H9 (cell line): Measurements from ENCODE around the gene TNFAIP8L1. TPM values are rescaled to one million over a fixed set of nuclear protein-coding genes. Genes with fewer than 3 reads are reported as not detected.

Experiments used
- DNase-seq: peaks from one replicate; pipeline ENCODE4 v3.0.0-alpha.2; 2017
- H2AFZ ChIP-seq: one replicate; pipeline ENCODE4 v1.6.1; 2013; ENCODE audit warnings: mild to moderate bottlenecking, low read length, control low read depth, moderate library complexity
- H2AK5ac ChIP-seq: 2 replicates; pipeline ENCODE4 v1.6.1; 2013; ENCODE audit warnings: low read length, control low read depth, mixed read lengths; ENCODE audit not compliant: insufficient read length
- H2BK120ac ChIP-seq: one replicate; pipeline ENCODE4 v1.6.1; 2013; ENCODE audit warnings: low read depth, mild to moderate bottlenecking, low read length, control low read depth, inconsistent platforms; ENCODE audit not compliant: poor library complexity, severe bottlenecking
- H2BK12ac ChIP-seq: 2 replicates; pipeline ENCODE4 v1.6.1; 2013; ENCODE audit warnings: low read length, control low read depth, mixed read lengths, low read depth; ENCODE audit not compliant: insufficient read length
- H2BK15ac ChIP-seq: 2 replicates; pipeline ENCODE4 v1.6.1; 2013; ENCODE audit warnings: low read depth, low read length, control low read depth
- H2BK20ac ChIP-seq: one replicate; pipeline ENCODE4 v1.6.1; 2013; ENCODE audit warnings: low read depth, mild to moderate bottlenecking, low read length, control low read depth, inconsistent platforms; ENCODE audit not compliant: poor library complexity, severe bottlenecking
- H2BK5ac ChIP-seq: 2 replicates; pipeline ENCODE4 v1.6.1; 2013; ENCODE audit warnings: low read length, control low read depth, mixed read lengths; ENCODE audit not compliant: insufficient read length
- H3K14ac ChIP-seq: 2 replicates; pipeline ENCODE4 v1.6.1; 2013; ENCODE audit warnings: low read length, control low read depth; ENCODE audit not compliant: insufficient read depth
- H3K18ac ChIP-seq: 2 replicates; pipeline ENCODE4 v1.6.1; 2013; ENCODE audit warnings: low read depth, mild to moderate bottlenecking, mixed read lengths, low read length, control low read depth; ENCODE audit not compliant: insufficient read length
- H3K23ac ChIP-seq: 2 replicates; pipeline ENCODE4 v1.6.1; 2013; ENCODE audit warnings: low read length, control low read depth, mixed read lengths, low read depth; ENCODE audit not compliant: insufficient read length
- H3K23me2 ChIP-seq: 2 replicates; pipeline ENCODE4 v1.6.1; 2013; ENCODE audit warnings: low read depth, mild to moderate bottlenecking, mixed read lengths, low read length, control low read depth; ENCODE audit not compliant: insufficient read length, poor library complexity, severe bottlenecking
- H3K27ac ChIP-seq: 2 replicates; pipeline ENCODE4 v1.5.1; 2013; ENCODE audit warnings: low read length, control low read depth, mixed read lengths, low read depth; ENCODE audit not compliant: insufficient read length
- H3K27me3 ChIP-seq: 2 replicates; pipeline ENCODE4 v1.6.1; 2013; ENCODE audit warnings: low read length, control low read depth, inconsistent platforms; ENCODE audit not compliant: insufficient read depth
- H3K4ac ChIP-seq: 2 replicates; pipeline ENCODE4 v1.6.1; 2013; ENCODE audit warnings: low read depth, mild to moderate bottlenecking, control low read depth, inconsistent platforms, low read length, moderate library complexity
- H3K4me1 ChIP-seq: 2 replicates; pipeline ENCODE4 v1.6.1; 2013; ENCODE audit warnings: low read length, control low read depth, inconsistent platforms; ENCODE audit not compliant: insufficient read depth
- H3K4me2 ChIP-seq: 2 replicates; pipeline ENCODE4 v1.6.1; 2013; ENCODE audit warnings: low read length, control low read depth, mixed read lengths; ENCODE audit not compliant: insufficient read length, insufficient read depth
- H3K56ac ChIP-seq: 2 replicates; pipeline ENCODE4 v1.6.1; 2013; ENCODE audit warnings: low read depth, mild to moderate bottlenecking, mixed read lengths, low read length, control low read depth; ENCODE audit not compliant: insufficient read length
- H3K79me1 ChIP-seq: 2 replicates; pipeline ENCODE4 v1.6.1; 2013; ENCODE audit warnings: low read depth, mild to moderate bottlenecking, moderate library complexity, low read length, control low read depth, inconsistent platforms; ENCODE audit not compliant: insufficient read depth, poor library complexity, severe bottlenecking
- H3K79me2 ChIP-seq: 2 replicates; pipeline ENCODE4 v1.6.1; 2013; ENCODE audit warnings: low read length, control low read depth, inconsistent platforms; ENCODE audit not compliant: insufficient read depth
- H3K9ac ChIP-seq: 2 replicates; pipeline ENCODE4 v1.6.1; 2013; ENCODE audit warnings: low read length, control low read depth, mixed read lengths; ENCODE audit not compliant: insufficient read length; ENCODE audit errors: extremely low read depth
- H3K9me3 ChIP-seq: one replicate; pipeline ENCODE4 v1.6.1; 2013; ENCODE audit warnings: low read depth, low read length, inconsistent platforms; ENCODE audit not compliant: control insufficient read depth
- H3T11ph ChIP-seq: one replicate; pipeline ENCODE4 v1.6.1; 2013; ENCODE audit warnings: mild to moderate bottlenecking, low read length, control low read depth, inconsistent platforms
- H4K20me1 ChIP-seq: one replicate; pipeline ENCODE4 v1.6.1; 2013; ENCODE audit not compliant: control insufficient read depth, insufficient read length, insufficient read depth
- H4K5ac ChIP-seq: 2 replicates; pipeline ENCODE4 v1.6.1; 2013; ENCODE audit warnings: low read depth, mild to moderate bottlenecking, mixed read lengths, low read length, control low read depth; ENCODE audit not compliant: insufficient read length
- H4K8ac ChIP-seq: replicated peaks from 2 replicates; pipeline ENCODE4 v1.6.1; 2013; ENCODE audit warnings: low read length, control low read depth, mixed read lengths, low read depth; ENCODE audit not compliant: insufficient read length
- H4K91ac ChIP-seq: 2 replicates; pipeline ENCODE4 v1.6.1; 2013; ENCODE audit warnings: low read depth, mild to moderate bottlenecking, moderate library complexity, mixed read lengths, low read length, control low read depth; ENCODE audit not compliant: insufficient read length
- H3K27ac Mint-ChIP-seq, 3 experiments: 2 replicates in 2 of 3; 3 replicates in 1 of 3; pipeline ENCODE4 v1.8.0; 2020 to 2021; ENCODE audit warnings: mixed read lengths in 3 of 3, mild to moderate bottlenecking in 1 of 3, moderate library complexity in 1 of 3
- H3K27me3 Mint-ChIP-seq: 2 replicates; pipeline ENCODE4 v1.8.0; 2021; ENCODE audit warnings: low read depth, mild to moderate bottlenecking, moderate library complexity, mixed read lengths
- H3K36me3 Mint-ChIP-seq, 3 experiments: 2 replicates in 2 of 3; 3 replicates in 1 of 3; pipeline ENCODE4 v1.8.0; 2020 to 2021; ENCODE audit warnings: low read depth in 3 of 3, mixed read lengths in 3 of 3; ENCODE audit not compliant: insufficient read depth in 1 of 3
- H3K4me1 Mint-ChIP-seq, 2 experiments: 2 replicates each; pipeline ENCODE4 v1.8.0; 2020; ENCODE audit warnings: mixed read lengths in 2 of 2
- H3K4me3 Mint-ChIP-seq, 2 experiments: 2 replicates in 1 of 2; 3 replicates in 1 of 2; pipeline ENCODE4 v1.8.0; 2020 to 2021; ENCODE audit warnings: mild to moderate bottlenecking in 2 of 2, mixed read lengths in 2 of 2, moderate library complexity in 1 of 2
- H3K9me3 Mint-ChIP-seq, 2 experiments: 2 replicates in 1 of 2; 3 replicates in 1 of 2; pipeline ENCODE4 v1.8.0; 2020; ENCODE audit warnings: mild to moderate bottlenecking in 2 of 2, mixed read lengths in 2 of 2, moderate library complexity in 1 of 2
- WGBS: extraction: QIAGEN DNeasy Blood & Tissue Kit; methylation state at CpG from one replicate; pipeline ENCODE4 v1.1.7; 2013; ENCODE audit warnings: missing lambda C conversion rate, low lambda C conversion rate, mixed read lengths; ENCODE audit not compliant: insufficient read length; ENCODE audit errors: extremely low coverage; 5-methylcytosine and 5-hydroxymethylcytosine counted together
- total RNA-seq: library from RNA; stranded (reverse); gene quantifications from 2 replicates; pipeline ENCODE4 v1.2.1, GENCODE V29; 2021
- TF ChIP-seq, protein P1 (sequence below): fragments of 200-600 bp; sonication (generic); conservative IDR thresholded peaks from 3 replicates; pipeline ENCODE4 v1.8.0; 2021; ENCODE audit warnings: antibody characterized with exemption, mild to moderate bottlenecking

Gene TNFAIP8L1
- total RNA-seq, 1 experiment from 2014 or later, result 4.2 TPM

DNA sequence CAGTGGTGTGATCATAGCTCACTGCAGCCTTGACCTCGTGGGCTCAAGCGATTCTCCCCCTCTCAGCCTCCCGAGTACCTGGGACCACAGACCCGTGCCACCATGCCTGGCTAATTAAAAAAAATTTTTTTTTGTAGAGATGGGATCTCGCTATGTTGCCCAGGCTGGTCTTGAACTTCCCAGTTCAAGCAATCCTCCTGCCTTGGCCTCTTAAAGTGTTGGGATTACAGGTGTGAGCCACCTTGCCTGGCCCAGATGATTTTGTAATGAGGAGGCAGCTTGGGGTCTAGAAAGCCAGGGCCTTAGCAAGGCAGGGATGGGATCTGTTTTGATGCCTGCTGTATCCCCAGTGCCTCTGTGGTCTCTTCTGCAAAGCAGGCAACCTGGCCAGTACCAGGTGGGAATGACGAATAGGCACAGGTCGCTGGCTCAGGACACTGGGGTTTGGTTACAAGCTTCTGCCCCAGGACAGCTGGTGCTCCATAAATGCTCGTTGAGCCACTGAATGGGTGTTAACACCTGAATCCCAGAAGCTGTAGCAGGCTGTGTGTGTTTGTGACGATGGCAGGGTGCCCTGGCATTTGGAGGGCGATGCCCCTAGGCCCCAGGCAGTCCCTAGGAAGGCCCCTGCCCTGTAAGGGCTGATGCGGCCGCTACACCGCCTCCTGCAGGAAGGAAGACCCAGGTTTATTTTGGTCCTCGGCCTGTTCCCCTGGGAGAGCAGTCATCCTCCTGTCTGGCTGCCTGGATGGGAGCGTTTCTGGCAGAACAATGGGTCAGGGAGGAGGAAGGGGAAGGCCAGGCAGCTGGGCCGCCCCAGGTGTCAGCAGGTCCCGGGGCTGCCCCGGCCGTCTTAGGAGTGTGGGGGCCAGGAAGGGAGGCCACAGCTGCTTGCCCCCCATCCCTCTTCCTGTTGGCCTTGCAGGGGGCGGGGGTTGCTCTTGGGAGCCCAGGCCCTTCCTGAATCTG lies 8.6 kb downstream of the TNFAIP8L1 start:
- TF ChIP-seq, protein P1, sequence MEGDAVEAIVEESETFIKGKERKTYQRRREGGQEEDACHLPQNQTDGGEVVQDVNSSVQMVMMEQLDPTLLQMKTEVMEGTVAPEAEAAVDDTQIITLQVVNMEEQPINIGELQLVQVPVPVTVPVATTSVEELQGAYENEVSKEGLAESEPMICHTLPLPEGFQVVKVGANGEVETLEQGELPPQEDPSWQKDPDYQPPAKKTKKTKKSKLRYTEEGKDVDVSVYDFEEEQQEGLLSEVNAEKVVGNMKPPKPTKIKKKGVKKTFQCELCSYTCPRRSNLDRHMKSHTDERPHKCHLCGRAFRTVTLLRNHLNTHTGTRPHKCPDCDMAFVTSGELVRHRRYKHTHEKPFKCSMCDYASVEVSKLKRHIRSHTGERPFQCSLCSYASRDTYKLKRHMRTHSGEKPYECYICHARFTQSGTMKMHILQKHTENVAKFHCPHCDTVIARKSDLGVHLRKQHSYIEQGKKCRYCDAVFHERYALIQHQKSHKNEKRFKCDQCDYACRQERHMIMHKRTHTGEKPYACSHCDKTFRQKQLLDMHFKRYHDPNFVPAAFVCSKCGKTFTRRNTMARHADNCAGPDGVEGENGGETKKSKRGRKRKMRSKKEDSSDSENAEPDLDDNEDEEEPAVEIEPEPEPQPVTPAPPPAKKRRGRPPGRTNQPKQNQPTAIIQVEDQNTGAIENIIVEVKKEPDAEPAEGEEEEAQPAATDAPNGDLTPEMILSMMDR, result peak; percentile 48
- Histone ChIP-seq H3K9me3 (no peaks in the 10 kb centered on the region), H2BK20ac (no peak overlapping the region), H3K27me3 (no peaks in the 10 kb centered on the region), H2AK5ac (no peak overlapping the region), H3K79me1 (no peaks in the 10 kb centered on the region), H3K4ac (no peak overlapping the region), H4K20me1 (no peaks in the 10 kb centered on the region), H3K79me2 (no peaks in the 10 kb centered on the region), H4K5ac (no peak overlapping the region), H4K91ac (no peak overlapping the region), H2BK5ac (no peak overlapping the region), H2BK120ac (no peak overlapping the region), H3K9ac (no peak overlapping the region), H3K4me1 (no peaks in the 10 kb centered on the region), H3K18ac (no peak overlapping the region), H3K23me2 (no peaks in the 10 kb centered on the region), H3K56ac (no peak overlapping the region), H2AFZ (no peak overlapping the region), H3K27ac (no peak overlapping the region), H4K8ac (no peak overlapping the region), H3T11ph (no peak overlapping the region), H2BK15ac (no peak overlapping the region), H2BK12ac (no peak overlapping the region), H3K23ac (no peak overlapping the region), H3K4me2 (no peak overlapping the region), H3K14ac (no peak overlapping the region; the same call in 1 of the 2 replicates)
- H3K36me3 Mint-ChIP-seq, result peaks cover 0 to 6% (median 3%) of the 10 kb centered on the region in 3 experiments; a peak in 4 of 7 replicates
- H3K27ac Mint-ChIP-seq, result peak overlapping the region in 2 of 3 experiments; percentile 36 to 55; a peak in 1 of 7 replicates
- no CpG with 5 or more reads among the region's 20 CpGs for WGBS
- DNase-seq, result peak; percentile 74
- H3K4me3 Mint-ChIP-seq, result no peak overlapping the region
- no peaks in the 10 kb centered on the region for H3K27me3 Mint-ChIP-seq
- H3K4me1 Mint-ChIP-seq, result peaks cover 0 to 15% of the 10 kb centered on the region in 2 experiments; a peak in 2 of 4 replicates
- H3K9me3 Mint-ChIP-seq, result no peaks in the 10 kb centered on the region
